ENCODE data around the gene G3BP1.
A peak's percentile ranks its signal among the peaks of the same experiment; 100 is the strongest.

The G3BP1 gene

GRCh38 chr5:151741678-151742423 is 29.9 kb upstream of the G3BP1 start:
- no peaks in the 10 kb centered on the region for H3K9me3 Mint-ChIP-seq (ENCODE audit: low read depth)
- H3K27ac Mint-ChIP-seq: no peak overlapping the region
- peaks cover 6% of the 10 kb centered on the region for H3K36me3 Mint-ChIP-seq
- no peaks in the 10 kb centered on the region for H3K27me3 Mint-ChIP-seq
- H3K4me3 Mint-ChIP-seq: no peak overlapping the region
- peaks cover 25% of the 10 kb centered on the region for H3K4me1 Mint-ChIP-seq (ENCODE audit: low read depth)

GRCh38 chr5:151742870-151743294 is 28.9 kb upstream of the G3BP1 start:
- H3K4me1 Mint-ChIP-seq (ENCODE audit: low read depth): peaks cover 28% of the 10 kb centered on the region
- peaks cover 6% of the 10 kb centered on the region for H3K36me3 Mint-ChIP-seq
- no peak overlapping the region for H3K4me3 Mint-ChIP-seq
- H3K27me3 Mint-ChIP-seq: no peaks in the 10 kb centered on the region
- H3K9me3 Mint-ChIP-seq (ENCODE audit: low read depth): no peaks in the 10 kb centered on the region
- H3K27ac Mint-ChIP-seq: no peak overlapping the region

DNA sequence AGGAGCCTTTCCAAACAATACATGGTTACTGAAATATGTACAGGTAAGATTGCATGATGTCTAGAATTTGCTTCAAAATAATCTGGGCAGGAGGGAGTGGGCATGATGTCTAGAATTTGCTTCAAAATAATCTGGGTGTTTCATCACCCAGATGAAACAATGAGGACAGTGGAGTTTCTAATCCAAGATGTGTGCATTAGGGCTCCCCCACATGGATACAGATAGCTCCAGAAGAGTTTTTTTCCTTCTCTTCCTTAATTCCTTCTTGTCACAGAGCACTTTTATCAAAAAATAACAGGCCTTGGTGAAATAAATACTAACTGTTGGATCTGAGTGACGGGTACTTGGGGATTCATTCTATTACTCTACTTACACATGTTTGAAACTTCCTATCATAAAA is 28.2 kb upstream of the G3BP1 start:
- Mint-ChIP-seq H3K27ac (no peak overlapping the region), H3K36me3 (peaks cover 5% of the 10 kb centered on the region), H3K4me1 (ENCODE audit: low read depth) (peaks cover 28% of the 10 kb centered on the region), H3K4me3 (no peak overlapping the region), H3K9me3 (ENCODE audit: low read depth) (no peaks in the 10 kb centered on the region), H3K27me3 (no peaks in the 10 kb centered on the region)

DNA sequence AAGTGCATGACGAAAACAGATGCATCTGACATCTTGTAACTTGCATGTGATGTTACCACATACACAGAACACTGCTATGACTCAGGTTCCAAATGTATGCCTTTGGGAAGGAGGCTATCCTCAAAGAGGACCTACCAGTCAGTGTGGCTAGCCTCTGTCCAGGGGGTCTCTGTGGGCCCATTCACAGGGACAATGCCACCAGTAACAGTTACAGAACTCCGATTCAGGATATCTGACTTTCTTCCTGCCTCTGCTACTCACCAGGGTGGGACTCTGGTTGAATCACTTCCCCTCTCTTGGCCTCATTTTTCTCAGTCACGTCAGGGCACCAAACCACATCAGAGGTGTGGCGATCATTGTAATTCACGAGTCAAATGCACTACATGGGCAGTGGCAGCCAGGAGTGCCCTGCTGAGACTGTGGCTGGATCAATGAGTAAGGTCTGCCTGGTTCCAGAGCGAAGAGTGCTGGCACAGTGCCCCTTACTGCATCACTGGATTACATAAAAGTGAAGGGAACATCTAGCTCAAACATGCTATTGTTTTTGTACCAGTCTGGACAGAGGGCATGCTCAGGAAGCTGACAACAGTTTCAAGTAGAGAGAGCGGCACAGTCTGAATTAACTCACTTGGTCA is 26.6 kb upstream of the G3BP1 start:
- Mint-ChIP-seq H3K4me1 (ENCODE audit: low read depth) (peaks cover 32% of the 10 kb centered on the region), H3K9me3 (ENCODE audit: low read depth) (no peaks in the 10 kb centered on the region), H3K36me3 (peaks cover 6% of the 10 kb centered on the region), H3K27me3 (no peaks in the 10 kb centered on the region), H3K4me3 (no peak overlapping the region), H3K27ac (peak overlapping the region; percentile 28)

GRCh38 chr5:151750121-151750520 is 21.6 kb upstream of the G3BP1 start:
- H3K4me3 Mint-ChIP-seq: no peak overlapping the region
- H3K4me1 Mint-ChIP-seq (ENCODE audit: low read depth): peaks cover 39% of the 10 kb centered on the region
- H3K27me3 Mint-ChIP-seq: no peaks in the 10 kb centered on the region
- H3K27ac Mint-ChIP-seq: peak overlapping the region; percentile 75
- H3K9me3 Mint-ChIP-seq (ENCODE audit: low read depth): no peaks in the 10 kb centered on the region
- H3K36me3 Mint-ChIP-seq: peaks cover 4% of the 10 kb centered on the region

- H3K36me3 Mint-ChIP-seq: peaks cover 4% of the 10 kb centered on the region
- no peak overlapping the region for H3K4me3 Mint-ChIP-seq
- no peak overlapping the region for H3K27ac Mint-ChIP-seq
- H3K4me1 Mint-ChIP-seq (ENCODE audit: low read depth): peaks cover 38% of the 10 kb centered on the region
- no peaks in the 10 kb centered on the region for H3K9me3 Mint-ChIP-seq (ENCODE audit: low read depth)
- H3K27me3 Mint-ChIP-seq: no peaks in the 10 kb centered on the region
Observed at GRCh38 chr5:151751091-151751490, 20.7 kb upstream of the G3BP1 start.

DNA sequence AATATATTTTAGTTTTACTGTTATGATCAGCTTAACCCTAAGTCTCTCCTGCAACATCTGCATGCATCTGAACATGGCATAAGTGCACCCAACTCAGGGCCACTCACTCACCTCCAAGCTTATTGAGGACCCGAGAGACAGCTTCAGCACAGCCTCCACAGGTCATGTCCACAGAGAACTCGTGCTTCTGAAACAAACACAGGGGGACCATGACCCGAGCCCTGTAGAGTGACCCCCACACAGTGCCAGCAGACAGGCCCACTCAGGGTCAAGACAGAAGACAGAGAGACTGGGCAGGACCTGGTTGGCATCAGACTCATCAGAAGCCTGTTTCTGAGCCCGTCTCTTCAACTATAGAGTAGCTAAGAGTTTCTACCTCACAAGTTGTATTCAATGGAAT is 20.2 kb upstream of the G3BP1 start:
- H3K27ac Mint-ChIP-seq: peak overlapping the region; percentile 22
- no peaks in the 10 kb centered on the region for H3K27me3 Mint-ChIP-seq
- H3K36me3 Mint-ChIP-seq: peaks cover 4% of the 10 kb centered on the region
- H3K9me3 Mint-ChIP-seq (ENCODE audit: low read depth): no peaks in the 10 kb centered on the region
- peaks cover 38% of the 10 kb centered on the region for H3K4me1 Mint-ChIP-seq (ENCODE audit: low read depth)
- no peak overlapping the region for H3K4me3 Mint-ChIP-seq

GRCh38 chr5:151755383-151755782 is 16.4 kb upstream of the G3BP1 start:
- Mint-ChIP-seq H3K36me3 (peaks cover 2% of the 10 kb centered on the region), H3K4me3 (no peak overlapping the region), H3K4me1 (ENCODE audit: low read depth) (peaks cover 47% of the 10 kb centered on the region), H3K27ac (peak overlapping the region; percentile 22), H3K9me3 (ENCODE audit: low read depth) (no peaks in the 10 kb centered on the region), H3K27me3 (no peaks in the 10 kb centered on the region)

DNA sequence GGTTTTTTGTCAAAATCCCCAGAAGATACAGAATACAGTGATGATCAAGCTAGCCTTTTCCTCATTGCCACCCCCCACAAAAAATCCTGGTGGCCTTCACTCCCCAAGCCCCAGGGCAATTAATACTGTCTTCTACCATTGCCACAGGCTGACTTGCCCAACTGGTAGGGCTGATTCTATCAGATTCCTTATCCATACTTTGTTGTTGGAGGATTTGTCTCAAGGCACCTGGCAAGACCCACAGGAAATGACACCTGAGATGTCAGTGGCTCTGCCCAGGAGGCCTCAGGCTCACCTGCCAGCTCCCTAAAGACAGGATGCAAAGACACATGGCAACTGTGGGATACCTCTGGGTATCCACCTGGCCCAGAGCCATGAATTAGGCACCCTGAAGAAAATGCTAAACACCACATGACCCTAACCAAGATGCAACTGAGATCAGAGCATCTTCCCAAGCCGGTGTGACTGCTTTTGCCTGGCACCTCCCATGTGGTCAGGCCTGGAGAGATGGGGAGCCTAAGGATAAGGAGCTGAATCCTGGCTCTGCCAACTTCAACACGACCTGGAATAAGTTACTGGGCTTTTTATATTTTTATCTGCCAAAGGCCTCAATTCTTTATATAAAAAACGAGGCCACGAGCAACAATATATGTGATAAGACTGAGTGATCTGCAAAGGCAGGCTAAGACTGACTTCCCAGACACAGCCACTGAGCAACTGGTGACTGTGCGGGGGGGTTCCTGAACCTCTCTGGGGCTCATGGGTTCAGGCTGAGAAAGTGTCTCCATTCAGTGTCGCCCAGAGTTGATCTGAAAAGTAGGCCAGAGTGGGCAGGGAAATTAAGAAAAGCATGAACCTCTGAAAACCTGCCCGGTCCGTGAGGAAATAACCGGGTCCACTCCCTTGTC is 14.3 kb upstream of the G3BP1 start:
- Mint-ChIP-seq H3K9me3 (ENCODE audit: low read depth) (no peaks in the 10 kb centered on the region), H3K27me3 (no peaks in the 10 kb centered on the region), H3K36me3 (peaks cover 2% of the 10 kb centered on the region), H3K4me3 (peak overlapping the region; percentile 92), H3K27ac (peak overlapping the region; percentile 94), H3K4me1 (ENCODE audit: low read depth) (peaks cover 42% of the 10 kb centered on the region)

DNA sequence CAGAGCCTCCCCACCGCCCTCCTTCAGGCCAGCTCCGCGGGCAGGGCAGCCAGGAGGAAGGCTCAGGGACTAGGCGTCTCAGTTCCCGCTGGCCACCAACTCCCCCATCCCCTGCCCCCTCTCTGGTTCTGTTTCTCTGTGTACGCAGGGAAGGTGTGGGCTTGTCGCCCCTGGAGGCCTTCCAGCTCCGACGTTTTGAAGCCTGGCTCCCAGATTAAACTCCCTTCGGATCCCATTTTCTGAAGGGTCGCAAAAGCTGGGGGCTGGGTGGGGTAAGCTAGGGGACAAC is 13.7 kb upstream of the G3BP1 start:
- peak overlapping the region; percentile 92 for H3K4me3 Mint-ChIP-seq
- H3K9me3 Mint-ChIP-seq (ENCODE audit: low read depth): no peaks in the 10 kb centered on the region
- no peaks in the 10 kb centered on the region for H3K27me3 Mint-ChIP-seq
- peaks cover 38% of the 10 kb centered on the region for H3K4me1 Mint-ChIP-seq (ENCODE audit: low read depth)
- peaks cover 2% of the 10 kb centered on the region for H3K36me3 Mint-ChIP-seq
- peak overlapping the region; percentile 94 for H3K27ac Mint-ChIP-seq

- no peaks in the 10 kb centered on the region for H3K9me3 Mint-ChIP-seq (ENCODE audit: low read depth)
- H3K36me3 Mint-ChIP-seq: no peaks in the 10 kb centered on the region
- H3K27me3 Mint-ChIP-seq: no peaks in the 10 kb centered on the region
- peak within 1 kb of the TSS; percentile 94 for H3K27ac Mint-ChIP-seq
- H3K4me3 Mint-ChIP-seq: peak within 1 kb of the TSS; percentile 92
- peaks cover 36% of the 10 kb centered on the region for H3K4me1 Mint-ChIP-seq (ENCODE audit: low read depth)
Observed at GRCh38 chr5:151758430-151759241, 13.1 kb upstream of the G3BP1 start, which contains the start of gene ATOX1. Gene ATOX1, minus strand, starts transcription at chr5:151758631. Its CDS starts 80 bp downstream, at chr5:151758551.

GRCh38 chr5:151764801-151765200 is 7.0 kb upstream of the G3BP1 start:
- Mint-ChIP-seq H3K27me3 (no peaks in the 10 kb centered on the region), H3K4me3 (no peak overlapping the region), H3K4me1 (ENCODE audit: low read depth) (peaks cover 2% of the 10 kb centered on the region), H3K27ac (no peak overlapping the region), H3K9me3 (ENCODE audit: low read depth) (no peaks in the 10 kb centered on the region), H3K36me3 (no peaks in the 10 kb centered on the region)

GRCh38 chr5:151766975-151767374 is 4.8 kb upstream of the G3BP1 start:
- no peak overlapping the region for H3K27ac Mint-ChIP-seq
- H3K4me1 Mint-ChIP-seq (ENCODE audit: low read depth): peaks cover 5% of the 10 kb centered on the region
- H3K9me3 Mint-ChIP-seq (ENCODE audit: low read depth): no peaks in the 10 kb centered on the region
- no peaks in the 10 kb centered on the region for H3K36me3 Mint-ChIP-seq
- no peaks in the 10 kb centered on the region for H3K27me3 Mint-ChIP-seq
- H3K4me3 Mint-ChIP-seq: no peak overlapping the region

DNA sequence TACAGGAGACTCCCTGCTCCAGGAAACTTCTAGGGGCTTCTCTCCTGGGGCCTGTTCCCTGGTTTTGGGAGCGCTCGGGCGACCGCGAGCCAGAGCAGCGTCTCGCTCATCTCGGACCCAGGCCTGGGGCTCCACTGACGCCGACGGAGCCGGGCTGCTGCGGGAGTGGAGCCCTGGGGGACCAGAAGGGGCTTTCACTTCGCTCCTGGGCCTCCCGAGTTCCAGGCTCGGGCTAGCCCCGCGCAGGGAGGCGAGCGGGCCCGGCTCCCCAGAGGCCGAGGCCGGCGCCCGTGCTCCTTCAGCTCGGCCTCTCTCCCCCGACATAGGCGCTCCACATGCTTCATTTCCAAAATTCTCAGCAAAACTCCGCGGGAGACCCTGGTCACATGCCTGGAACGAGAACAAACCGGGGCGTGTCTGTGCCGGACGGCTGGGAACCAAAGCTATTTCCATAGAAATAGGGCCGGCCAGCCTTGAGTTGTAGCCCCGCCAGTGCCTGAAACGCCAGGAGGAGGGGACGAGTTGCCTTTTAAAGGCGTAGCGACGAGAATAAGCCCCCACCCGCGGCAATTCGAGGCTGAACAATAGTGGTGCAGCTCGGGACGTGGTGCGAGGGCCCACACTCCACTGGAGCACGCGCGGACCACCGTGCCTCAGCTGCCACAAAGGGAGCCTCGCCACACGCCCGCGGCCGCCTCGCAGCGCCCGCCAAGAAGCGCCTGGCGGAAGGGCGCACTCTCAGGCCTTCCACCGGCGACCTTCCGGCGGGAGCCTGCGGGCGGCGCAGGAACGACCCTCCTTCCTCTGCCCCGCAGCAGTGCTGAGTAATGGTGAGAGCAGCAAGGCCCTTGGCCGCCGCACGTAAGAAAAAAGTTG is 1.1 kb upstream of the G3BP1 start:
- no peaks in the 10 kb centered on the region for H3K9me3 Mint-ChIP-seq (ENCODE audit: low read depth)
- H3K27me3 Mint-ChIP-seq: no peaks in the 10 kb centered on the region
- peaks cover 23% of the 10 kb centered on the region for H3K4me1 Mint-ChIP-seq (ENCODE audit: low read depth)
- no peak overlapping the region for H3K27ac Mint-ChIP-seq
- peak overlapping the region; percentile 79 for H3K4me3 Mint-ChIP-seq
- peaks cover 10% of the 10 kb centered on the region for H3K36me3 Mint-ChIP-seq
